HG03066 (cell line): Measurements from ENCODE around the gene TNFRSF11A.

Source experiments
- ATAC-seq: cut with Tn5 transposase; IDR thresholded peaks from one replicate; pipeline ENCODE4 v1.9.1; 2021; ENCODE audit warnings: low read depth; ENCODE audit not compliant: unreplicated experiment

Gene TNFRSF11A

GRCh38 chr18:62407660-62408059, 82.5 kb downstream of the TNFRSF11A start:
- no peak for ATAC-seq

- no peak for ATAC-seq
These were observed 84.7 kb downstream of the TNFRSF11A start for GRCh38 chr18:62409821-62410220.

GRCh38 chr18:62412231-62412979, 87.3 kb downstream of the TNFRSF11A start:
- no peak for ATAC-seq

GRCh38 chr18:62413206-62413605, 88.1 kb downstream of the TNFRSF11A start:
- no peak for ATAC-seq

- ATAC-seq = no peak
These were observed 93.1 kb downstream of the TNFRSF11A start for GRCh38 chr18:62418258-62418657.

- ATAC-seq = peak; percentile 3
These were observed 95.0 kb downstream of the TNFRSF11A start for GRCh38 chr18:62420151-62420512.

- peak; percentile 89 for ATAC-seq
These were observed 95.6 kb downstream of the TNFRSF11A start for GRCh38 chr18:62420513-62421209.

DNA sequence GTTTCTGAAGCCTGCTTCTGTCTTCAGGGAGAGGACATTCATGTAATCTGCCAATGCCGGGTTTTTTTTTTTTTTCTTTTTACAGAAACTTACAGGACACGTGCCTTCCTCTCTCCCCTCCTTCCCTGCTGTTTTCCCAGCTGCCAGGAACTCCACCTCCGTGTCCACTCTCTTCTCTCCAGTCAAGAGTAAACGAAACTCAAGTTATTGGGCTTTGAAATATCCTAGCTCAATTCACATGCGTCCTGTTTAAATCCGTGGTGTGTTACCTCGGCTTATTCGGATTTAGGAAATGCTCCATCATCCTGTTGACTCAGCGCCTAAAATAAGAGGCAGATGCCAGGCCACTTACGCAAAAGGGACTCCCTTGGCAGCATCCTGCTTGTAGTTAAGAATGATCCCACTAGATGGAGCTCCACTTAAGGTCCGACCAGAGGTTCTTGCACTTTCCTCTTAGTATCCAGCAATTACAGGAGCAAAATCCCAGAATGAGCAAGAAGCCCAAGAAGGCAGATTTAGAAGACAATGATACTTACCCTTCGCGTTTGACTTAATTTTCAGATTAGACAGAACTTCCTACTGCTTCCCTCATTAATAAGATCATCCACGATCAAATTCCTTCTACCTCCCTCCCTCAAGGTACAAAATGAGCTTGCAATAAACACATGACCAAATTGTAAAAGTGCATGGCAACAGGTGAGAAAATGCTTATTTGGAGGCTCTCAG, 100.5 kb downstream of the TNFRSF11A start:
- ATAC-seq = no peak

GRCh38 chr18:62426191-62426488, 101.0 kb downstream of the TNFRSF11A start:
- no peak for ATAC-seq

GRCh38 chr18:62432176-62432575, 107.1 kb downstream of the TNFRSF11A start:
- no peak for ATAC-seq

DNA sequence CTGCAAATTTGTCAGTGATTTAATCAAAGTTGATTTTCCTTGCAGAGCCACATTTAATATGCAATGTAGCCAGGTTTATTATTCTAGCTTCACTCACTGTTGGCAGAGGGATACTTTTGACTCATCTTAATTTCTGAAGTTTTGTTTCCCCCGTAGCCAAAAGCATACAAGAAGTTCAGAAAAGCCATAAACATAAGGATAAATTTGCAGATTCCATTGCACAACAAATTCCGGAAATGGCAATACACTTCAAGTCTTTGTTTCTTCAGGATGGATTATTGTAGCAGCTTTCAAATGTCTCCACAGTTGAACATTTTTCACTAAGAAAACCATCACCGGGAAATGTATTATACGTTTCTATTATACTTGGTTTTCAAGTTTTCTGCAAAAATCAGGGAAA, 109.7 kb downstream of the TNFRSF11A start:
- ATAC-seq = no peak

- ATAC-seq = no peak
These were observed 110.4 kb downstream of the TNFRSF11A start for GRCh38 chr18:62435435-62436031.

GRCh38 chr18:62436636-62437234, 111.6 kb downstream of the TNFRSF11A start:
- no peak for ATAC-seq

DNA sequence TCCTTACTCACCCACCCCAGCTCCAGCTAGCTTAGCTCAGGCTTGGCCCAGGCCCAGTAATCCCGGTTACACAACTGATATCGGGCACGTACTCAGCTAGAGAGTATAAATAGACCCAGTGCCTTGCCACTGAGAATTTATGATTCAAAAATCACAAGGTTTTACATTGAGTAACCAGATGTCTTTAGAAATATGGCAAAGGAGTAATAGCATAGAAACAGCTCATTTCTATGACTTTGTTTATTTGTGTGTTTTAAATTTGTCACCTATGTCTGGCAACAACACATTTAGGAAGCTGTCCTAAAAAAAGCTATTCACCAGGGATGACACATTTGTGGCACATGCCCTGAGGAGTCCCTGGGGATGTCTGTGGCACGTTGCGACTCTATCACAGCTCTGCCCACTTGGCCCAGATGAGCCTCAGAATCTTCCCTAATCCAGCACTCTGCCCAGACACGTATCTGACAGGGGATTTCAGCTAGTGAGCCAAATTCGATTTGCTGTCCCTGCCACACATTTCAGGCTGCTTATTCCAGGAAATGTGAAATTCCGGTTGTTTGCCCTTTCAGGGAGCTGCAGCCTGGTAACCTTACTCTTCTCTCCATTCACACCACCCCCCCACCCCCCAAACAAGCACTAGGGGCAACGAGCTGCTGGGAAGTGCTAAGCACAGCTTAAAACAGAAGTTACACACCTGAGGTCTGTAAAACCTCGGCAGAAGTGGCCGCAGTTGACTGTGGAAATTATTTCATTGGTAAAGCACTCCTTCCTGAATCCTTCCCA, 112.3 kb downstream of the TNFRSF11A start:
- ATAC-seq = no peak

- no peak for ATAC-seq
These were observed 112.9 kb downstream of the TNFRSF11A start for GRCh38 chr18:62438018-62438329.

GRCh38 chr18:62438402-62438801, 113.3 kb downstream of the TNFRSF11A start:
- no peak for ATAC-seq

- ATAC-seq = no peak
These were observed 113.8 kb downstream of the TNFRSF11A start for GRCh38 chr18:62438866-62439265.
